GM21786 (cell line): ENCODE results near the gene SH2D5.

Source experiments
- ATAC-seq: cut with Tn5 transposase; IDR thresholded peaks from one replicate; pipeline ENCODE4 v1.9.1; 2021; ENCODE audit not compliant: unreplicated experiment

Gene SH2D5

GRCh38 chr1:20732588-20733359 is at the start of gene SH2D5:
TSS of gene SH2D5 (minus strand) at chr1:20732703. CDS start at chr1:20728044, 4,659 bp downstream.
- ATAC-seq: peak; percentile 50

GRCh38 chr1:20775700-20776099 is 43.2 kb upstream of the SH2D5 start:
- ATAC-seq: no peak

GRCh38 chr1:20771780-20772179 is 39.3 kb upstream of the SH2D5 start:
- ATAC-seq: no peak

- no peak for ATAC-seq
Observed at GRCh38 chr1:20770314-20771087, 38.0 kb upstream of the SH2D5 start.

- no peak for ATAC-seq
Observed at GRCh38 chr1:20767271-20767670, 34.8 kb upstream of the SH2D5 start.

GRCh38 chr1:20763417-20763816 is 30.9 kb upstream of the SH2D5 start:
- ATAC-seq: no peak

- no peak for ATAC-seq
Observed at GRCh38 chr1:20760322-20760721, 27.8 kb upstream of the SH2D5 start.

GRCh38 chr1:20753589-20753988 is 21.1 kb upstream of the SH2D5 start:
- no peak for ATAC-seq

- ATAC-seq: no peak
Observed at GRCh38 chr1:20751462-20751990, 19.0 kb upstream of the SH2D5 start.

- ATAC-seq: no peak
Observed at GRCh38 chr1:20742671-20743070, 10.2 kb upstream of the SH2D5 start.

- no peak for ATAC-seq
Observed at GRCh38 chr1:20740781-20741180, 8.3 kb upstream of the SH2D5 start.

- ATAC-seq: no peak
Observed at GRCh38 chr1:20739225-20739624, 6.7 kb upstream of the SH2D5 start.

- no peak for ATAC-seq
Observed at GRCh38 chr1:20735581-20736111, 3.1 kb upstream of the SH2D5 start.

- ATAC-seq: no peak
Observed at GRCh38 chr1:20733360-20733975, 965 bp upstream of the SH2D5 start.

GRCh38 chr1:20732071-20732587 is 374 bp downstream of the SH2D5 start:
- peak; percentile 40 for ATAC-seq

GRCh38 chr1:20731057-20731991 is 1.2 kb downstream of the SH2D5 start:
- ATAC-seq: no peak

GRCh38 chr1:20730690-20731056 is 1.8 kb downstream of the SH2D5 start:
- no peak for ATAC-seq

- no peak for ATAC-seq
Observed at GRCh38 chr1:20729990-20730689, 2.4 kb downstream of the SH2D5 start.

GRCh38 chr1:20729155-20729931 is 3.2 kb downstream of the SH2D5 start:
- no peak for ATAC-seq
